Stomach smooth muscle (tissue), 2 donors: ENCODE results near the gene TMEM176A.

Source experiments
- H3K27ac ChIP-seq: one replicate; pipeline ENCODE4 v1.7.0; 2013; ENCODE audit warnings: mild to moderate bottlenecking, low read length, inconsistent platforms
- H3K27me3 ChIP-seq, 2 donors: one replicate each; pipeline ENCODE4 v1.7.0; 2013; ENCODE audit warnings: low read length in 2 of 2; ENCODE audit not compliant: insufficient read depth in 2 of 2, control insufficient read depth in 1 of 2
- H3K36me3 ChIP-seq, 2 donors: one replicate each; pipeline ENCODE4 v1.7.0; 2013; ENCODE audit warnings: low read length in 2 of 2; ENCODE audit not compliant: control insufficient read depth in 2 of 2, insufficient read depth in 2 of 2
- H3K4me1 ChIP-seq: one replicate; pipeline ENCODE4 v1.7.0; 2013; ENCODE audit warnings: low read length; ENCODE audit not compliant: control insufficient read depth, insufficient read depth
- H3K4me3 ChIP-seq, 2 donors: one replicate each; pipeline ENCODE4 v1.7.0; 2013; ENCODE audit warnings: low read length in 2 of 2
- H3K9ac ChIP-seq, 2 donors: one replicate each; pipeline ENCODE4 v1.7.0; 2013; ENCODE audit warnings: low read length in 2 of 2, mild to moderate bottlenecking in 1 of 2
- H3K9me3 ChIP-seq, 2 donors: one replicate each; pipeline ENCODE4 v1.7.0; 2013; ENCODE audit warnings: low read length in 2 of 2; ENCODE audit not compliant: control insufficient read depth in 2 of 2
- donor health status: healthy.
- donor health status: Pancreatic carcinoma.

The TMEM176A gene

GRCh38 chr7:150800581-150801241 is at the start of gene TMEM176A:
TSS of gene TMEM176A (plus strand) at chr7:150800769. CDS start at chr7:150801551, 782 bp downstream.
- Histone ChIP-seq H3K4me3 (peak within 1 kb of the TSS; percentile 43 to 72), H3K9me3 (peaks cover 4% of the 10 kb centered on the region in 2 donors), H3K4me1 (peaks cover 20% of the 10 kb centered on the region), H3K27ac (no peak within 1 kb of the TSS), H3K9ac (peak within 1 kb of the TSS; percentile 51 to 53), H3K27me3 (peaks cover 16 to 28% of the 10 kb centered on the region in 2 donors), H3K36me3 (peaks cover 5 to 11% of the 10 kb centered on the region in 2 donors)

GRCh38 chr7:150751702-150752101 is 48.9 kb upstream of the TMEM176A start:
- Histone ChIP-seq H3K27ac (no peak overlapping the region), H3K4me3 (no peak overlapping the region), H3K36me3 (no peaks in the 10 kb centered on the region), H3K9ac (no peak overlapping the region), H3K27me3 (peaks cover 0 to 6% of the 10 kb centered on the region in 2 donors), H3K9me3 (no peaks in the 10 kb centered on the region), H3K4me1 (no peaks in the 10 kb centered on the region)

GRCh38 chr7:150753239-150753638 is 47.3 kb upstream of the TMEM176A start:
- no peaks in the 10 kb centered on the region for H3K4me1 ChIP-seq
- H3K36me3 ChIP-seq: no peaks in the 10 kb centered on the region

GRCh38 chr7:150753826-150754603 is 46.6 kb upstream of the TMEM176A start:
- H3K4me3 ChIP-seq: no peak overlapping the region
- no peaks in the 10 kb centered on the region for H3K36me3 ChIP-seq
- H3K27ac ChIP-seq: no peak overlapping the region
- H3K9me3 ChIP-seq: no peaks in the 10 kb centered on the region
- H3K27me3 ChIP-seq: peaks cover 0 to 6% of the 10 kb centered on the region in 2 donors
- no peaks in the 10 kb centered on the region for H3K4me1 ChIP-seq
- H3K9ac ChIP-seq: no peak overlapping the region

More at GRCh38 chr7:150753239-150753638, 47.3 kb upstream of the TMEM176A start:
- H3K27ac ChIP-seq: no peak overlapping the region
- no peak overlapping the region for H3K4me3 ChIP-seq
- H3K27me3 ChIP-seq: peaks cover 0 to 6% of the 10 kb centered on the region in 2 donors
- no peaks in the 10 kb centered on the region for H3K9me3 ChIP-seq
- H3K9ac ChIP-seq: no peak overlapping the region

GRCh38 chr7:150754951-150755350 is 45.6 kb upstream of the TMEM176A start:
- Histone ChIP-seq H3K9ac (no peak overlapping the region), H3K9me3 (no peaks in the 10 kb centered on the region), H3K4me3 (no peak overlapping the region), H3K27ac (peak overlapping the region; percentile 24), H3K27me3 (peaks cover 0 to 6% of the 10 kb centered on the region in 2 donors), H3K4me1 (no peaks in the 10 kb centered on the region), H3K36me3 (no peaks in the 10 kb centered on the region)

- H3K36me3 ChIP-seq: no peaks in the 10 kb centered on the region
- peaks cover 0 to 6% of the 10 kb centered on the region in 2 donors for H3K27me3 ChIP-seq
- H3K9me3 ChIP-seq: no peaks in the 10 kb centered on the region
- H3K27ac ChIP-seq: peak overlapping the region; percentile 24
- no peaks in the 10 kb centered on the region for H3K4me1 ChIP-seq
- no peak overlapping the region for H3K4me3 ChIP-seq
- H3K9ac ChIP-seq: no peak overlapping the region
Observed at GRCh38 chr7:150755473-150756099, 45.0 kb upstream of the TMEM176A start.

GRCh38 chr7:150756166-150756565 is 44.4 kb upstream of the TMEM176A start:
- H3K4me1 ChIP-seq: no peaks in the 10 kb centered on the region
- H3K4me3 ChIP-seq: no peak overlapping the region
- no peak overlapping the region for H3K27ac ChIP-seq
- H3K27me3 ChIP-seq: peaks cover 0 to 6% of the 10 kb centered on the region in 2 donors
- no peaks in the 10 kb centered on the region for H3K36me3 ChIP-seq
- H3K9ac ChIP-seq: no peak overlapping the region
- H3K9me3 ChIP-seq: no peaks in the 10 kb centered on the region

GRCh38 chr7:150756858-150757257 is 43.7 kb upstream of the TMEM176A start:
- no peaks in the 10 kb centered on the region for H3K9me3 ChIP-seq
- H3K9ac ChIP-seq: no peak overlapping the region
- H3K4me3 ChIP-seq: no peak overlapping the region
- H3K27me3 ChIP-seq: peaks cover 0 to 6% of the 10 kb centered on the region in 2 donors
- H3K4me1 ChIP-seq: no peaks in the 10 kb centered on the region
- H3K27ac ChIP-seq: no peak overlapping the region
- H3K36me3 ChIP-seq: no peaks in the 10 kb centered on the region

GRCh38 chr7:150759479-150759878 is 41.1 kb upstream of the TMEM176A start:
- Histone ChIP-seq H3K4me1 (no peaks in the 10 kb centered on the region), H3K27ac (no peak overlapping the region), H3K4me3 (no peak overlapping the region), H3K36me3 (no peaks in the 10 kb centered on the region), H3K9me3 (no peaks in the 10 kb centered on the region), H3K27me3 (peaks cover 0 to 2% of the 10 kb centered on the region in 2 donors), H3K9ac (no peak overlapping the region)

- no peak overlapping the region for H3K27ac ChIP-seq
- H3K9me3 ChIP-seq: no peaks in the 10 kb centered on the region
- H3K4me1 ChIP-seq: no peaks in the 10 kb centered on the region
- H3K9ac ChIP-seq: no peak overlapping the region
- H3K27me3 ChIP-seq: no peaks in the 10 kb centered on the region
- H3K4me3 ChIP-seq: no peak overlapping the region
- no peaks in the 10 kb centered on the region for H3K36me3 ChIP-seq
Observed at GRCh38 chr7:150766334-150766709, 34.2 kb upstream of the TMEM176A start.
